Ovary (tissue), 3 donors: Measurements from ENCODE around the gene MAP7.

Experiments used
- EP300 ChIP-seq: sonication (generic); formaldehyde crosslinking; IDR thresholded peaks from one replicate; pipeline ENCODE4 v1.6.1; 2017; ENCODE audit warnings: antibody characterized with exemption
- POLR2A ChIP-seq: fragments of 450-650 bp; IDR thresholded peaks from one replicate; pipeline ENCODE4 v1.6.1; 2017; ENCODE audit warnings: antibody characterized with exemption, mild to moderate bottlenecking, moderate library complexity
- TF ChIP-seq, protein P1 (sequence below), 3 donors: fragments of 450-650 bp in 2 of 3; fragments of 200-600 bp in 1 of 3; IDR thresholded peaks; one replicate each; pipeline versions ENCODE4 v1.5.1 to v1.8.0; 2016 to 2022; ENCODE audit warnings: antibody characterized with exemption in 3 of 3, mild to moderate bottlenecking in 1 of 3
- donor health status: DM: no; HTN: no; CAD: no.

DNA sequence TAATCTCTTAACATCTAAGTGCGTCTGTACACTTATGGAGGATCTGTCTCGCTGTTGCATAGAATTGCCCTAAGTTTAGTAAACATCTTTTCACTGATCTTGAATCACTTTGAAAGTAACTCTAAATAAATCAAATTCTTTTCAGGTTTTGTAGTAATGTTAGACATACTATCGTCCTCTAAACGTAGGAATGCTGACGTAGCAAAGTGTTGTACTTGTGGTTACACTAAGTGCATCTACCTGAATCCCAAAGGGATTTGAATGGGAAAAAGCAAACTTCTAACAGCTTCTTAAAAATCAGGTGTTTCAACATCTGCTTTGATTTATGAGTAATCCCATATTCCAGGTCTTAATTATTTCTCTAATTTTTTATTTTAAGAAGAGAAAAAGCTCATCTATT is 49.8 kb downstream of the MAP7 start:
- TF ChIP-seq, protein P1, sequence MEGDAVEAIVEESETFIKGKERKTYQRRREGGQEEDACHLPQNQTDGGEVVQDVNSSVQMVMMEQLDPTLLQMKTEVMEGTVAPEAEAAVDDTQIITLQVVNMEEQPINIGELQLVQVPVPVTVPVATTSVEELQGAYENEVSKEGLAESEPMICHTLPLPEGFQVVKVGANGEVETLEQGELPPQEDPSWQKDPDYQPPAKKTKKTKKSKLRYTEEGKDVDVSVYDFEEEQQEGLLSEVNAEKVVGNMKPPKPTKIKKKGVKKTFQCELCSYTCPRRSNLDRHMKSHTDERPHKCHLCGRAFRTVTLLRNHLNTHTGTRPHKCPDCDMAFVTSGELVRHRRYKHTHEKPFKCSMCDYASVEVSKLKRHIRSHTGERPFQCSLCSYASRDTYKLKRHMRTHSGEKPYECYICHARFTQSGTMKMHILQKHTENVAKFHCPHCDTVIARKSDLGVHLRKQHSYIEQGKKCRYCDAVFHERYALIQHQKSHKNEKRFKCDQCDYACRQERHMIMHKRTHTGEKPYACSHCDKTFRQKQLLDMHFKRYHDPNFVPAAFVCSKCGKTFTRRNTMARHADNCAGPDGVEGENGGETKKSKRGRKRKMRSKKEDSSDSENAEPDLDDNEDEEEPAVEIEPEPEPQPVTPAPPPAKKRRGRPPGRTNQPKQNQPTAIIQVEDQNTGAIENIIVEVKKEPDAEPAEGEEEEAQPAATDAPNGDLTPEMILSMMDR (IDR thresholded peaks at IDR 0.05) = no peak
- TF ChIP-seq EP300 (no peak), POLR2A (no peak)
